ENCODE data around the gene GSC2.

- TF ChIP-seq CTCF (conservative IDR thresholded peaks at IDR 0.05) (no peak), ZFX (IDR thresholded peaks at IDR 0.05) (no peak)
Measured at GRCh38 chr22:19109198-19110063, 40.7 kb downstream of the GSC2 start.
